Measurements from ENCODE around the gene KCTD16.

GRCh38 chr5:144393641-144394435 lies 223.2 kb downstream of the KCTD16 start:
- TF ChIP-seq FOXM1 (IDR thresholded peaks at IDR 0.05; ENCODE audit: borderline replicate concordance) (no peak), BHLHE40 (IDR thresholded peaks at IDR 0.05; ENCODE audit: borderline replicate concordance) (no peak), SP1 (IDR thresholded peaks at IDR 0.05) (no peak), CTBP1 (IDR thresholded peaks at IDR 0.05; ENCODE audit: borderline replicate concordance) (no peak), ELF4 (IDR thresholded peaks at IDR 0.05) (no peak)
